ENCODE data around the gene FDXR.

Gene FDXR

DNA sequence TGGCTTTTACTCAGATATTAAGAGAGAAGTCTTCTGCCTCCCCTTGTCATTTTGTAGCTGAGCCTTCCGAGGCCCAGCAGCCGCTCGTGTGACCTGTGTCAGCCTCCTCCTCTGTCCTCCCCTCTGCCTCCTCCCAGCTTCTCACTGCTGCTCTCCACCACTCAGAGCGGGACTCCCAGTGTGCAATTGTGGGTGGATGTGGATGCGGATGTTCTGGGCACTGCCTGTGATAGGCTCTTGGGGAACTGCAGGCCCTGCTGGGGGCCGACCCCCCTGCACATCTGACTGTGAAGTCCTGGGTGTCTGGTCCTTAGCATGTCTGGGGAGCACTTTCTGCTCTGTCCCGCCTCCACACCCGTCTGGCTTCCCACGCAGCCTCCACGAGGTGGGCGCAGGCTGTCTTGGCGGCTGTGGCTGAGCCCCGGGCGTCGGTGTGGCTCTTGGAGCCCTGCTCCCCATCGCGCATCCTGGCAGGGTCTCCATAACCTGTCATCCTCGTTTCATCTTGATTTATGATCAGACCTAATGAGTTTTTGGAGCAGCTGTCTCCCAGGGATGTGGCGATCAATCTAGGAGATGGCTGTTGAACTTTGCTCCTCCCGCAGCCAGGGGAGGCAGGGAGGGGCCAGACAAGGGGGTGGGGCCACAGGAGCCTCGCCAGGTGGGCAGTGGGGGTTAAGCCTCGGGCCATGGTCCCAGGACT is 41.2 kb downstream of the FDXR start:
- DNase-seq, result no peak

- no peak for DNase-seq
Measured at GRCh38 chr17:74830861-74831260, 41.9 kb downstream of the FDXR start.

- DNase-seq, result no peak
Measured at GRCh38 chr17:74827800-74828199, 45.0 kb downstream of the FDXR start.

GRCh38 chr17:74825952-74826719 is 46.7 kb downstream of the FDXR start:
- DNase-seq, result no peak

DNA sequence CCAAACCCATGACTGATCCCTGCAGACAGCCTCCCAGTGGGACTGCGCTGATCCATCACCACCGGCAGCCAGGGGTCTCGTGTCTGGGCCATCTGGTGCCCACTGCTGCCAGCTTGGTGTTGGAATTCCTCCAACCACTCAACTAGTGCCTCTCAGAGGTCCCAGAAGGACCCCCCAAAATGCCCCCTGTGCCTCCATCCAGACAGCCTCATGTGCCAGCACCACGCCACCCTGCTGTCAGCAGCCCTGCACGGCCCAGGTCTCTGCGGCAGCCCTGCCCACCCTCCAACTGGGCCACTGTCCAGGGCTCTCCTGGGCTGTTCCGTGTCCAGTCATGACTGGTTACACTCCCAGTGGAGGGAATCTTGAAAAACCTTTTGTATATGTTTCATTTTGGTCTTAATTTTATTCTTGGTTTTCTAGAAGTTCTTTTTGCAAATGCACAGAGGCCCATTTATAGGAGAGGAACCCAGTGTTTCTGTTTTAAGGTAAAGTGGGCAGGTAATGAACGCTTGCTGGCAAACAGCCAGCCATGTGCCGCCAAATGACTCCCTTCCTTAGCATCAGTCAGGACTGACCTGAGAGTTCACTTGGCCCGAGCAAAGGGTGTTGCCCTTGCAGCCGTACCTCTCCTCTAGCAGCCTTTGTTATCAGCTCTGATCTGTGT is 47.7 kb downstream of the FDXR start:
- DNase-seq, result no peak

- no peak for DNase-seq
Measured at GRCh38 chr17:74822939-74823367, 49.8 kb downstream of the FDXR start.

- no peak for DNase-seq
Measured at GRCh38 chr17:74822335-74822938, 50.4 kb downstream of the FDXR start.

DNA sequence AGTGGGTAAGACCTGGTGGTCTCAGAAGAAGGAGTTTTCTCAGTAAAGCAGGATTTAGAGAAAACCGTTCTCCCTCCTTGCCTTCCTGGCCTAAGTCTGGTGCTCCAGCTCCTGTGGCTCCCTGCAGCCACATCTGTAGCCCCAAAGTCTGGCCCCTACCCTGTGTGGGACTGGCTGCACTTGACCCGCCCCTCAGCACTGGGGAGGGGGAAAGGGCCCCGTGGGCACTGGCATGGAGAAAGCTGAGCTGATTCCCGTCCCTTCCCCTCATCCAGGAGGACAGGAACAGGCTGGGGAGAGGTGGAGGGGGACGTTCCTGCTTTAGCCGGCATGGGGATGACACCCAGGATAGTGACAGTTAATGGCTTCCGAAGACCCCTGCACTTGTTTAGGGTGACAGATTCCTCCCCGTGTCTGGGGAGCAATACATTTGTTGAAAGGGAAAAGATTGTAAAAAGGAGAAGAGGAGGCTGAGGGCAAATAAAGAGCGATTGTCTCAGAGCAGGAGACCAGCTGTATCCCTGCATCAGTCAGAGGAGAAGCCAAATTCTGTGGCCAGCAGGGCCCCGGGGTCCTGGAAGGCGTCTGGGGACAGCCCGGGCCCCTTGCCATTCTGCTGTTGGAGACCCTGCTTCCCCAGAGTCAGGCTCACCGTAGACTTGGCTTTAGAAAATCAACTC is 51.0 kb downstream of the FDXR start:
- no peak for DNase-seq

DNA sequence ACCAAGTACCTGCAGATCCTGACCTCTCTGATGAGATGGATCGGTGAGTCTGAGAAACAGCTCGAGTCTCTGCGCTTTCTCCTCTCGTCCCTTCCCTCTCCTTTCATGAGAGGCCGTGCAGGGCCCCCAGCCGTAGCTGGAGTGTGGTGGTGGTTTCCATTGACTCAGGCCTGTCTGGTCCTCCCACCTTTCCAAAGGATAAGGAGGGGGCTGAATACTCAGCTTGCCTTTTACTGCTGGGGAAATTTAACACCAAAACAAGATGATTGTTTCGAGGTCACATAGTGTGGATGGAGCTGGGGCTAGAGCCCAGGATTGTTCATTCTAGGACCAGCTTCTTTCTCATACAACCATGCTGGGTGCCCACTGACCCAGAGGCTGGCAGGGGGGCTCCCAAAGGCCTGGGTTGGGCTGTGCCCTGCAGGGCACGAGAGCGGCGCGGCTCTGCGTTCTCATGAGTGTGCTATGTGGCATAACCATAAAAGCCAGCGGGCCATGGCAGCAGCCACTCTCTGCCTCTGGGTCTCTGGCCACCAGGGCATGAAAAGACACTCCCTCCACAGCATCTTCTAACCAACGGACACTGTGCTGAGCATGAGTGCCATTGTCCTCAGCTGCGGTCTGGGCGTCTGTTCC is 52.9 kb downstream of the FDXR start:
- DNase-seq, result no peak

DNA sequence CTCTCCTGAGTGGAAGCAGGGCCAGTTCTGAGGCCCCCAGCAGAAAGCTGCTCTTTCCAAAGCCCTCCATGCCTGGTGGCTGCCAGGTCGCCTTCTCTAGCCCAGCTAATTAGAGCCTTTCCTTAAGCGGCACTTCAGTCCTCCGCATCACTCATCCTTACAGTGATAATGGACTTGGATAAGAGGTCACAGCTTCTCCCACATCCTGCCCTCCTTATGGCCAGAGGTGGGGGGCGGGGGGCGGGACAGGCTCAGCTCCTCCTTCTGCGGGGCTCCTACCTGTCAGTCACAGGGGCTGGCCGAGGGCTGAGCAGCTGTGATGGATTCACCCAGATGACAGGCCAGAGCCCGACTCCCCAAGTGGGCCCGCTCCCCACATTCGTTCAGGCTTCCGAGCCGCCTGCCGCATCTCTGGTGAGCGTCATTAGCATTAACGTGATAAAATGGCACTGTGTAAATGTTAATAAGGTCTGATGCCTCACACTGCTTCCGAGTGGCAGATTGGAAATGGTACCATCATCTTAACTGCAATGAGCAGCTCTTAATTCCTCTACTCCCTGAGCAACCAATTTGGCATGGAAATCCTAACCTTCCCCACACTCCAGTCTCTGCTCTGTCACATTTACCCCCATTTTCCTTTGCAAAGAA is 54.4 kb downstream of the FDXR start:
- DNase-seq, result no peak

GRCh38 chr17:74816905-74817620 is 55.7 kb downstream of the FDXR start:
- DNase-seq, result no peak

DNA sequence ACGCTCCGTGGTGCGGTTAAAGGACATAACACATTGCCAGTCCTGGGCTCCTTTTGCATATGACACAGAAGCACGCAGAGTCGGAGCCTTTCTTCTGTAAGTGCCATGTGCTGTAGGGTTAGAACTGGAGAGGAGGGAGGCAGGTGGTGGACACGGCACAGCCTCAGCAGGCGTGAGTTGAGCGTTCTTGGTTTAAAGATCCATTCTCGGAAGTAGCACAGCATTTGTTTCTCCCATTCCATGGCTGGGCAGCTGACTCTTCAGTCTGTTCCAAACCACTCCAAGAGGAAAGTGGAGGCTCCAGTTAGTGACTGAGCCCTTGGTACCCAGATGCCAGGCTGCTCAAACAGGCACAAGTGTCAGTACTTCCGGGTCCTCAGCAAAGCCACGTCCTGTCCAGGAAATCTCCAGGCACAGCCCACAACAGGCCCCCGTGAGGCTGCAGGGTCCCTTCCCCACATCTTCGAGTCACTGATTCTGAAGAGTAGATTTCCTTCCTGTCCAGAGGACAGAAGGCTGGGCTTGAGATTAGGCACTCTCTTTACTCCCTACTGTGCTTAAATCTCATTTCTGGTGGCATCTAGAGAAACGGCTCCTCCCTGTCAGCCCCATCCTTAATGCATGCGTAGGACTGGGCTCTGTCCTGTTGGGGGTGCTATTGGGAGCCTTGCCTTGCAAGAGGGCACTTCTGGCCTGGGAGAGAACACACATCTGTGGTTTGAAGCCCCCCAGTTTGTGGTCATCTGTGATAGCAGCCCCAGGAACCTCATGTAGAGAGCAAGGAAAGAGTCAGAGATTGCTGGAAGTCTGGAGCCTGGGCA is 57.0 kb downstream of the FDXR start:
- no peak for DNase-seq

GRCh38 chr17:74815067-74815466 is 57.7 kb downstream of the FDXR start:
- no peak for DNase-seq

GRCh38 chr17:74814453-74814852 is 58.3 kb downstream of the FDXR start:
- DNase-seq, result no peak

All from HCEC 1CT (cell line).